Natural killer cell (primary cell): ENCODE results near the gene WDR74. TPM values are rescaled to one million over a fixed set of nuclear protein-coding genes. Genes with fewer than 3 reads are reported as not detected.

Experiments used
- ATAC-seq, 3 donors: fragments of 150-1000 bp in 2 of 3; fragments of 200-7000 bp in 1 of 3; cut with Tn5 transposase; 1 replicate in 1 of 3; 2 replicates in 2 of 3; pipeline ENCODE4 v1.10.0; 2021; ENCODE audit warnings: mild to moderate bottlenecking in 2 of 3, moderate library complexity in 2 of 3
- DNase-seq, 2 donors: peaks; one replicate each; pipeline versions ENCODE4 v3.0.0 to v3.0.0-alpha.2; 2013 to 2021; ENCODE audit warnings: mixed read lengths in 1 of 2
- H3K27ac ChIP-seq: one replicate; pipeline ENCODE4 v1.5.1; 2013; ENCODE audit warnings: mild to moderate bottlenecking, low read length
- H3K27me3 ChIP-seq: one replicate; pipeline ENCODE4 v1.6.1; 2013; ENCODE audit warnings: low read length; ENCODE audit not compliant: control insufficient read depth, insufficient read depth
- H3K36me3 ChIP-seq: one replicate; pipeline ENCODE4 v1.6.1; 2013; ENCODE audit warnings: low read length; ENCODE audit not compliant: control insufficient read depth, insufficient read depth
- H3K4me1 ChIP-seq: one replicate; pipeline ENCODE4 v1.6.1; 2013; ENCODE audit warnings: low read length; ENCODE audit not compliant: control insufficient read depth, insufficient read depth
- H3K4me3 ChIP-seq: one replicate; pipeline ENCODE4 v1.5.1; 2013; ENCODE audit warnings: low read length
- H3K9me3 ChIP-seq: one replicate; pipeline ENCODE4 v1.6.1; 2013; ENCODE audit warnings: low read length; ENCODE audit not compliant: control insufficient read depth, insufficient read depth
- H3K27ac Mint-ChIP-seq, 2 donors: one replicate each; pipeline ENCODE4 v1.8.0; 2022; ENCODE audit warnings: mild to moderate bottlenecking in 2 of 2, mixed read lengths in 2 of 2, moderate library complexity in 1 of 2
- H3K27me3 Mint-ChIP-seq, 2 donors: one replicate each; pipeline ENCODE4 v1.8.0; 2022; ENCODE audit warnings: low read depth in 2 of 2, mixed read lengths in 2 of 2
- H3K36me3 Mint-ChIP-seq: one replicate; pipeline ENCODE4 v1.8.0; 2022; ENCODE audit warnings: mixed read lengths
- H3K4me1 Mint-ChIP-seq, 2 donors: one replicate each; pipeline ENCODE4 v1.8.0; 2022; ENCODE audit warnings: mixed read lengths in 2 of 2
- H3K4me3 Mint-ChIP-seq: one replicate; pipeline ENCODE4 v1.8.0; 2022; ENCODE audit warnings: mild to moderate bottlenecking, moderate library complexity, mixed read lengths
- H3K9me3 Mint-ChIP-seq, 2 donors: one replicate each; pipeline ENCODE4 v1.8.0; 2022; ENCODE audit warnings: mixed read lengths in 2 of 2
- WGBS: methylation state at CpG from one replicate; pipeline ENCODE4 v1.1.7; 2013; ENCODE audit warnings: missing lambda C conversion rate; ENCODE audit not compliant: insufficient coverage; 5-methylcytosine and 5-hydroxymethylcytosine counted together
- intact Hi-C: fragments of 100-400 bp; cut with micrococcal nuclease; formaldehyde crosslinking; loops from one replicate; pipeline ENCODE4 v1.14.2; 2022
- total RNA-seq, 4 donors: library from RNA; stranded (reverse); fragments of 120-200 nt in 1 of 4; gene quantifications; one replicate each; pipeline versions ENCODE4 v1.2.3 to v1.2.4, GENCODE V29; 2013 to 2022
- TF ChIP-seq, protein P1 (sequence below): fragments of 200-600 bp; IDR thresholded peaks from one replicate; pipeline ENCODE4 v1.8.0; 2022; ENCODE audit warnings: antibody characterized with exemption

Gene WDR74
- total RNA-seq, 3 donors from 2014 or later (not counting 1 experiment from before 2014, with no cell fraction given): 151 to 173 (median 171) TPM

DNA sequence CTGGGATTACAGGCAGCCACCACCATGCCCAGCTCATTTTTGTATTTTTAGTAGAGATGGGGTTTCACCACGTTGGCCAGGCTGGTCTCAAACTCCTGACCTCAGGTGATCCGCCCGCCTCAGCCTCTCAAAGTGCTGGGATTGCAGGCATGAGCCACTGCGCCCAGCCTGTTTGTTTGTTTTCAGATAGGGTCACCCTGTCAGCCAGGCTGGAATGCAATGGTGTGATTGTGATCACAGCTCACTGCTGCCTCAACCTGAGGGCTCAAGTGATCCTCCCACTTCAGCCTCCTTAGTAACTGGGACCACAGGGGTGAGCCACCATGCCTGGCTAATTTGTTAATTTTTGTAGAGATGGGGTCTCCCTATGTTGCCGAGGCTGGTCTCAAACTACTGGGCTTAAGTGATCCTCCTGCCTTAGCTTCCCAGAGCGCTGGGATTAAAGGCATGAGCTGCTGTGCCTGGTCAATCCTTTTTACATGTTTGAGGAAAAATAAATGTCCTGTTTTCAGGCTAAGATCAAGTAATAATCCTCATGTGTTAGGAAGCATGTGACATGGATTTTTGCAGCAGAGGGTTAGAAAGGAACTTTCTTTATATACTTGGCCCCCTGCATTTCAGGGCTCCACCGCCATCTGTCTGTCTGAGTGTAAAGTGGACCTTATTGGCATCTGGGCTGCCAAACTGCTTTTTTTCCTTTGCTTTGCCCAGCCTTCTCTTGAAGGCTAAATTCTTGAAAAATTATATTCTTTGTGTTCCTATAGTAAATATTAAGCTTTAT is 36.5 kb upstream of the WDR74 start:
- Histone ChIP-seq H3K27me3 (no peaks in the 10 kb centered on the region), H3K27ac (no peak overlapping the region), H3K36me3 (no peaks in the 10 kb centered on the region), H3K9me3 (no peaks in the 10 kb centered on the region), H3K4me1 (peaks cover 11% of the 10 kb centered on the region), H3K4me3 (no peak overlapping the region)
- H3K4me1 Mint-ChIP-seq: peaks cover 15% of the 10 kb centered on the region in 2 donors
- TF ChIP-seq, protein P1, sequence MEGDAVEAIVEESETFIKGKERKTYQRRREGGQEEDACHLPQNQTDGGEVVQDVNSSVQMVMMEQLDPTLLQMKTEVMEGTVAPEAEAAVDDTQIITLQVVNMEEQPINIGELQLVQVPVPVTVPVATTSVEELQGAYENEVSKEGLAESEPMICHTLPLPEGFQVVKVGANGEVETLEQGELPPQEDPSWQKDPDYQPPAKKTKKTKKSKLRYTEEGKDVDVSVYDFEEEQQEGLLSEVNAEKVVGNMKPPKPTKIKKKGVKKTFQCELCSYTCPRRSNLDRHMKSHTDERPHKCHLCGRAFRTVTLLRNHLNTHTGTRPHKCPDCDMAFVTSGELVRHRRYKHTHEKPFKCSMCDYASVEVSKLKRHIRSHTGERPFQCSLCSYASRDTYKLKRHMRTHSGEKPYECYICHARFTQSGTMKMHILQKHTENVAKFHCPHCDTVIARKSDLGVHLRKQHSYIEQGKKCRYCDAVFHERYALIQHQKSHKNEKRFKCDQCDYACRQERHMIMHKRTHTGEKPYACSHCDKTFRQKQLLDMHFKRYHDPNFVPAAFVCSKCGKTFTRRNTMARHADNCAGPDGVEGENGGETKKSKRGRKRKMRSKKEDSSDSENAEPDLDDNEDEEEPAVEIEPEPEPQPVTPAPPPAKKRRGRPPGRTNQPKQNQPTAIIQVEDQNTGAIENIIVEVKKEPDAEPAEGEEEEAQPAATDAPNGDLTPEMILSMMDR: no peak
- intact Hi-C loops: no loop called here
- no peak overlapping the region for H3K4me3 Mint-ChIP-seq
- no peaks in the 10 kb centered on the region for H3K36me3 Mint-ChIP-seq
- H3K9me3 Mint-ChIP-seq: no peaks in the 10 kb centered on the region
- H3K27ac Mint-ChIP-seq: no peak overlapping the region
- no peak for ATAC-seq
- no peak for DNase-seq
- WGBS: 90% methylated on average over 7 of the region's 7 CpGs
- no peaks in the 10 kb centered on the region for H3K27me3 Mint-ChIP-seq

- no peaks in the 10 kb centered on the region for H3K9me3 Mint-ChIP-seq
- Histone ChIP-seq H3K4me3 (no peak overlapping the region), H3K27me3 (no peaks in the 10 kb centered on the region), H3K36me3 (no peaks in the 10 kb centered on the region), H3K4me1 (peaks cover 4% of the 10 kb centered on the region), H3K9me3 (no peaks in the 10 kb centered on the region), H3K27ac (no peak overlapping the region)
- intact Hi-C loops: no loop called here
- TF ChIP-seq, protein P1: no peak
- DNase-seq (no peak), ATAC-seq (no peak)
- no peaks in the 10 kb centered on the region for H3K36me3 Mint-ChIP-seq
- H3K27ac Mint-ChIP-seq: no peak overlapping the region
- no peaks in the 10 kb centered on the region for H3K27me3 Mint-ChIP-seq
- H3K4me3 Mint-ChIP-seq: no peak overlapping the region
- WGBS: 94% methylated on average over 7 of the region's 7 CpGs
- peaks cover 4% of the 10 kb centered on the region in 2 donors for H3K4me1 Mint-ChIP-seq
Measured at GRCh38 chr11:62874851-62875250, 35.5 kb upstream of the WDR74 start.

DNA sequence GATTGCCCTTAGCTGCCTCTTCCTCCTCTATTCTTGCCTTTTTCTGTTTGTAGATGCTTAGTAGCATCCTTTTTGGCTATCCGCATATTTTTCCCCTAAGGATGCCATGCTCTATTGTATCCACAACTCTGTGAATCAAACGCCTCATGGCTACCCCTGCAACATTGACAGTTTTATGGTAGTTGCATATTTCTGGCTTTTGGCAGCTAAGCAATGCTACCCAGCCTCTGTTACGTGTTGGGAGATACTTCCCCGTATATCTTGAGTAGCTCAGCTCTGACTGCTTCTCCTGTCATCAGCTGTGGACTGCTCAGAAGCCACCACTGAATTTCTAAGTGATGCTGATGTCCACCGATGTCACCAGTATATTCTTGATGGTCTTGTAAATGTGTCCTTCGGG is 26.2 kb upstream of the WDR74 start:
- WGBS: 90% methylated on average over 6 of the region's 6 CpGs
- H3K4me3 ChIP-seq: no peak overlapping the region
- H3K36me3 ChIP-seq: no peaks in the 10 kb centered on the region
- H3K4me1 Mint-ChIP-seq: peaks cover 6% of the 10 kb centered on the region in 2 donors
- H3K4me1 ChIP-seq: peaks cover 3% of the 10 kb centered on the region
- TF ChIP-seq, protein P1: no peak
- H3K27me3 ChIP-seq: no peaks in the 10 kb centered on the region
- no peaks in the 10 kb centered on the region for H3K9me3 Mint-ChIP-seq
- H3K4me3 Mint-ChIP-seq: no peak overlapping the region
- intact Hi-C loops: loop anchor here (10.0 kb wide), 1 partner anchor 471 kb away; no protein-coding TSS in a partner anchor
- no peak overlapping the region for H3K27ac ChIP-seq
- no peaks in the 10 kb centered on the region for H3K9me3 ChIP-seq
- no peaks in the 10 kb centered on the region for H3K27me3 Mint-ChIP-seq
- no peak overlapping the region for H3K27ac Mint-ChIP-seq
- no peak for DNase-seq
- ATAC-seq: no peak
- no peaks in the 10 kb centered on the region for H3K36me3 Mint-ChIP-seq
